G401 (cell line): ENCODE measurements around the gene SLC2A6. TPM values are rescaled to one million over a fixed set of nuclear protein-coding genes. Genes with fewer than 3 reads are reported as not detected.

Experiments
- DNase-seq: peaks from one replicate; pipeline ENCODE4 v3.0.0-alpha.2; 2015; ENCODE audit warnings: low spot score
- in situ Hi-C: cut with HindIII; loops from 2 replicates; pipeline ENCODE4 v1.10.0; 2016; ENCODE audit warnings: low sequenced_read_pairs, mixed read lengths
- total RNA-seq: library from RNA; depleted of rRNA; stranded (reverse); fragments of >200 nt; shearing (Covaris generic); gene quantifications from 2 replicates; pipeline ENCODE4 v1.2.3, GENCODE V29; 2014; rRNA removed

Gene SLC2A6
- 5.5 and 6.8 TPM in 2 replicates for total RNA-seq

GRCh38 chr9:133478851-133479711 lies at the start of gene SLC2A6:
Gene SLC2A6, minus strand, starts transcription at chr9:133479099. Its CDS starts 40 bp downstream, at chr9:133479059.
- DNase-seq = peak; percentile 93
- in situ Hi-C loops = no loop called here

GRCh38 chr9:133528001-133528875 lies 49.3 kb upstream of the SLC2A6 start:
- in situ Hi-C loops = no loop called here
- no peak for DNase-seq

- in situ Hi-C loops = no loop called here
- DNase-seq = peak; percentile 54
Measured at GRCh38 chr9:133527444-133527920, 48.6 kb upstream of the SLC2A6 start.

GRCh38 chr9:133526721-133527321 lies 47.9 kb upstream of the SLC2A6 start:
- in situ Hi-C loops = no loop called here
- DNase-seq = no peak

- no peak for DNase-seq
- in situ Hi-C loops = no loop called here
Measured at GRCh38 chr9:133525677-133526076, 46.8 kb upstream of the SLC2A6 start.

GRCh38 chr9:133524679-133525228 lies 45.9 kb upstream of the SLC2A6 start, which contains the start of gene MYMK:
Gene MYMK, minus strand, starts transcription at chr9:133524959. Its CDS starts 115 bp downstream, at chr9:133524844.
- no peak for DNase-seq
- in situ Hi-C loops = no loop called here

GRCh38 chr9:133524146-133524545 lies 45.2 kb upstream of the SLC2A6 start:
- in situ Hi-C loops = no loop called here
- no peak for DNase-seq

- no peak for DNase-seq
- in situ Hi-C loops = no loop called here
Measured at GRCh38 chr9:133523106-133523505, 44.2 kb upstream of the SLC2A6 start.

GRCh38 chr9:133522073-133522910 lies 43.4 kb upstream of the SLC2A6 start:
- in situ Hi-C loops = no loop called here
- no peak for DNase-seq

GRCh38 chr9:133521122-133522072 lies 42.5 kb upstream of the SLC2A6 start:
- peak; percentile 72 for DNase-seq
- in situ Hi-C loops = no loop called here

GRCh38 chr9:133520121-133520835 lies 41.4 kb upstream of the SLC2A6 start:
- in situ Hi-C loops = no loop called here
- DNase-seq = no peak

- in situ Hi-C loops = no loop called here
- no peak for DNase-seq
Measured at GRCh38 chr9:133519693-133520092, 40.8 kb upstream of the SLC2A6 start.

- in situ Hi-C loops = no loop called here
- no peak for DNase-seq
Measured at GRCh38 chr9:133518706-133519449, 40.0 kb upstream of the SLC2A6 start.

GRCh38 chr9:133518200-133518599 lies 39.3 kb upstream of the SLC2A6 start:
- in situ Hi-C loops = no loop called here
- DNase-seq = no peak

- DNase-seq = no peak
- in situ Hi-C loops = no loop called here
Measured at GRCh38 chr9:133517711-133518110, 38.8 kb upstream of the SLC2A6 start.

- in situ Hi-C loops = no loop called here
Measured at GRCh38 chr9:133516961-133517350, 38.1 kb upstream of the SLC2A6 start.

More at GRCh38 chr9:133516961-133517350, 38.1 kb upstream of the SLC2A6 start:
- no peak for DNase-seq
